Suppressor macrophage treated with lipopolysaccharide for 1 hour (primary cell): ENCODE data around the gene MTIF3.
"Not testable (repeated sequence)": the region's sequence is repeated elsewhere in the genome, so short reads cannot be mapped to it uniquely, and the experiment has no call there.

ENCODE experiments used
- DNase-seq, 3 donors: peaks; one replicate each; pipeline ENCODE4 v3.0.0-alpha.2; 2020 to 2022

Gene MTIF3

DNA sequence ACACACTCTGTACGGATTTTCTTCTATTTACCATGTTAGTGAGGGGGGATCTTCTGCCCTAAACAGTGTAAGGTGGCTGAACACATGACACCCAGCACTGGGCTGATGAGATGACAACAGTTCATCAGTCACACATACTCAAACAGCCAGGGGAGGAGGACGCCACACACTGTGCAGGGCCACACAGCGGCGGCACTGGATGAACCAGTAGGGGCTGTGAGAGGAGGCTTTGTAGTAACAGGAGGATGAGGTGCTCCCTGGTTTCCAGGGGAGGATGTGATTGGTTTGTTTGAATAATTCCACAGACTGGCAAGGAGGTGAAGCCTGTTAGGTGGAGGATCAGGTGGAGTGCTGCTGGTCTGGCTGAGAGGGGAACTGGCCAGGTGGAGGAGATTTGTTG, 42.3 kb downstream of the MTIF3 start:
- no peak for DNase-seq

DNA sequence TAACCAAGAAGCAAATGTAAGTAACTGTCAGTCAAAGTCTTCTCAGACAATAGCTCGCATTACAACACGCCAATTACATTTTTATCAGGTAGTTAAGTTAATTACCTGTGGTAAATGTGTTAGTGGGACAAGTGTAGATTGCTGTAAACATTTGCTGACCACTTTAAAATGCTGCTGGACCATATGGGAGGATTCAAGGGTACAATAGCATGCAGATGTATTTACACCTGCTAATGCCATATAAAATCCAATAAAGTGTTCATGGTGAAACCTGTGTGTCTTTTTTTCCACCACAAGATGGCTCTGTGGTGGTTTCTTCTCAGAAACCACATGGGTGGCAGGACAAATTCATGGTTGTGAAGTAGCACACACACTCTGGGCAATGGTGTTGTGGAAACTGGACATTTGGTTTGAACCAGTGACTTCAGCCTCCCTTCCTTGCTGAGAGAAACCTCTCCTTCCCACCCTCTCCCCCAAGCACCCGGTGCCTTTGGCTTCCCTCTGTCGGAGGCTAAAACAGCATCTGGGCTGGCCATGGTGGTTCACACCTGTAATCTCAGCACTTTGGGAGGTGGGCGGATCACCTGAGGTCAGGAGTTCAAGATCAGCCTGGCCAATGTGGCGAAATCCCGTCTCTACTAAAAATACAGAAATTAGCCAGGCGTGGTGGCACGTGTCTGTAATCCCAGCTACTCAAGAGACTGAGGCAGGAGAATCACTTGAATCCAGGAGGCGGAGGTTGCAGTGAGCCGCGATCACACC, 44.0 kb downstream of the MTIF3 start:
- peak; percentile 60 to 71 (median 62) for DNase-seq

DNA sequence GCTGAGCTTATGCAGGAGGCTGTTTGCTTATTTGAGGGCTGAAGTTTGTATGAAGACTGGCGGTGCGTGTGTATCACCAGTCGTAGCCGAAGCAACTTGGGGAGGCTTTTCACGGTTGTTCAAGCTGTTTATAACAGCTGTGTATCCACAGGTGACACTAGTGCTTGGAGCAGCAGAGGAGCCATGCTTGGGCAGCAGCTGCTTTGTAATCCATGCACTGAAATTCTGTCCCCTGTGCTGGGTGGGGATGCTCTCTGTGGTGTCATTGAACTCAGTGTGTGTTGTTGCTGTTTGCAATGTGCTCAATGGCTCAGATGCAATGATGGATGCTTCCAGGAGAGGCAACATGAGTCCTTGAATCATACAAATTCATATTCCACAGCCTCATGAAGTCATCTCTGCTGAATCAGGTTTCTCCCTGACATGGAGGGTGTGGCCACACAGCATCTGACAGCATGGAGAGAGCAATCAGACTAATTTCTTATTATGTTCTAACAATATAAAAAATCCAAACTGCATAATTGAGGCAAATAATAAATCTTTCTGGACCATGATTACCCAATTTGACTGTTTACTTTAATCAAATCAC, 44.7 kb downstream of the MTIF3 start:
- DNase-seq: peak in 1 of 3 donors; percentile 34

DNA sequence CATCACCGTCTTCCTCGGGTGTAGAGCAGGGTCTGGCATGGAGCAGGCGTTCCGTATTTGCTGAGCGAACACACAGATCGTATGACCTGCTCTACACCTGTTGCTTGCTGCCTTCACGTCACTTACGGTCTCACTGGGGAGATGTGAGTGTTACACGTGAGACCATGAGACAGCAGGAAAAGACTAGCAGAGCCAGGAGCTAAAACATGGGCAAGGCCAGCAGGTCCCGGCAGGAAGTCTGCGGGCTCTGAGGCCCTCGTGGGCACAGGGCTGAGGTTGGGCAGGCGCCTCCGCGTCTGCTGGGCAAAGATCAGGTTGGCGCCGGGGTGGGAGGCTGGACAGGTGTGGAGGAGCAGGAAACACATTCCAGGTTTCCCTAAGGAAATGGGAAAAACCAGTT, 45.7 kb downstream of the MTIF3 start:
- DNase-seq: no peak

DNA sequence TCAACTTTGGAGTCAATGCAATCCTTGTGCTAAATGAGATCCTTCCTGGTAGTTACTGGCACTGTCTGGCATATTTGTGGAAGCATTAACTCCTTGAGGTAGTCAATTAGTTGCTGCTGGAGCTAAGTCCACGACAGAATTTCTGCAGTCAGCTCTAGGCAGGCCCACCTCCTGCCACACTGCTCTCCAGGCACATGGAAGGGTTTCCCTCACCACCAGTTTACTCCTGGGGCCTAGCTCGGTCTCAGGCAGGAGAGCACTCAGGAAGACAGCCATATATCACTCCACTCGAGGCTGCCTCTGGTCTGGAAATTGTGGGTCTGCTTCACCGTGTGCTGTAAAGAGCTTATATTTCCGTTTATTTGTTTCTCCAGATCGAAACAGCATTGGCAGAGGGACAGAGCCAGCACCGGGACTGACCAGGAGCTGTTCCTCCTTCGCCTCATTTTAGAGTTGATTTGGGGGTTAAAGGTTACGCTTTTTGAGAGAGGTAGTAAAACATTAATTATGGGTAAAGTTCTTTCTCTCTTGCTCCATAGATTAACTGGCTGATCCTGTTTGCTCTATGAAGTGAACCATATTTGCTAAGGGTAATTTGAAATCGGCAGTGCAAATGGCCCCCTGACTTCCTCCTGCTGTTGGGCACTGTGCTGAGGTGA, 46.5 kb downstream of the MTIF3 start:
- no peak for DNase-seq

DNA sequence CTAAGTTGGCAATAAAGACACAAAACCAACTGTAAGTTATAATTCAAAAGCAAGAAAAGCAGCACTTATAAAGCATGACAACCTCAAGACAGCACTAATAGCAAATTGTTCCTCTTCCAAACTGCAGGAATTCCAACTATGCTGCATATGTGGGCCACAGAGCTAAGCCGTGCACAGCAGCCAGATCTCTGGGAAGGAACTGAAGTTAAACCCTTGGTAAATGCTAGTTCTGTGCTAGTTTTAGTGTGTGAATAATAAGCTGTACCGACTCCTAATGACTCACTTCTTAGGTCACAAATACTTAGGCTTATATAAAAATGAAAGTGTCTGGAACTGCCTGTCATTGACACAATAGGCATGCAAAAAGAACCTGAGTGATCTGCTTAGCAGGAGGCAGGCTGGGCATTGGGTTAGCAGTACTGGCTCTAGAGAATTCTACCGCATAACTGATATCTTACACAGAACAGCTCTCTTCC, 47.1 kb downstream of the MTIF3 start:
- peak; percentile 12 to 69 (median 38) for DNase-seq

DNA sequence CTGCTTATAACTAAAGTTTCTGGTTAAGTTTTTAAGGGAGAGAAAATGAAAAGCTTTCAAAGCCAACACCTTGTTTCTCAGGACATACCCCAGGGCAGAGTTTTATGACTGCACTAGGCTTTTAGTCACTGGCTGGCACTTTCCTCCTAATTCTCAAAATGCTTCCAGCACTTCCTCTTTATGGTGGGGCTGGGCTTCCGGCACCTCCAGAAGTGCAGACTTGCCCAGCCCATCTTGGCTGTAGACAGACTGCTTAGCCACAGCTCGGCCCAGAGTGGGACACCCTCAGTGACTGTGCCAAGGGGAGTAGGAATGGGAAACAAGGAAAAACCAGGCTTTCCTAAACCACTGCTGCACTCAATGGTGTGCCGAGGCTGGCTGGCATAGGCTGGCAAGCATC, 49.2 kb downstream of the MTIF3 start:
- DNase-seq: peak; percentile 64 to 71 (median 71)

DNA sequence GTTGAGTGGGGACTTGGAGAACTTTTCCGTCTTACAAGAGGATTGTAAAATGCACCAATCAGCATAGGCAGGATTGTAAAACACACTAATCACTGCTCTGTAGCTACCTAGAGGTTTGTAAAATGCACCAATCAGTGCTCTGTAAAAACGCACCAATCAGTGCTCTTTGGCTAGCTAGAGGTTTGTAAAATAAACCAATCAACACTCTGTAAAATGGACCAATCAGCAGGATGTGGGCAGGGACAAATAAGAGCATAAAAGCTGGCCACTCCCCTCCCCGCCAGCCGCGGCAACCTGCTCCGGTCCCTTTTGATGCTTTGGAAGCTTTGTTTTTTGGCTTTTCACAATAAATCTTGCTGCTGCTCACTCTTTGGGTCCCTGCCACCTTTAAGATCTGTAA, 50.0 kb downstream of the MTIF3 start:
- DNase-seq: not testable (repeated sequence)

DNA sequence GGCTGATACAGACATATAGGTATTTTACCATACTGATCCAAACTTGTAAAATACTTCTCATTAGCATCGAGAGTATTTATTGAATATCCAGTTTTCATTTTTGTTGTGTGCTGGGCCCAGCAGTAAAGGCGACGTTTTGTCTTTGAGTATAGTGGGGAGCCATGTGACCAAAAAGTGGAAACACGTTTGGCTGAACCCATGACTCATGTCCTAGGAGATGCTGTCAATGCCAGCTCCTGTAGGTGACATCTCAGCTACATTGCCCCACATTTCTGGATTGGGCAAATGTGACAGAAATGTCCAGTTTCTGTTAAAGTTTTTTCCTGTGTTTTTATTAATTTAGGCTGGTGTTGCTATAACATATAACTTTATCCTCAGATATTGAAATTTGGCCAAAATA, 52.0 kb downstream of the MTIF3 start:
- peak in 2 of 3 donors; percentile 27 to 30 for DNase-seq

DNA sequence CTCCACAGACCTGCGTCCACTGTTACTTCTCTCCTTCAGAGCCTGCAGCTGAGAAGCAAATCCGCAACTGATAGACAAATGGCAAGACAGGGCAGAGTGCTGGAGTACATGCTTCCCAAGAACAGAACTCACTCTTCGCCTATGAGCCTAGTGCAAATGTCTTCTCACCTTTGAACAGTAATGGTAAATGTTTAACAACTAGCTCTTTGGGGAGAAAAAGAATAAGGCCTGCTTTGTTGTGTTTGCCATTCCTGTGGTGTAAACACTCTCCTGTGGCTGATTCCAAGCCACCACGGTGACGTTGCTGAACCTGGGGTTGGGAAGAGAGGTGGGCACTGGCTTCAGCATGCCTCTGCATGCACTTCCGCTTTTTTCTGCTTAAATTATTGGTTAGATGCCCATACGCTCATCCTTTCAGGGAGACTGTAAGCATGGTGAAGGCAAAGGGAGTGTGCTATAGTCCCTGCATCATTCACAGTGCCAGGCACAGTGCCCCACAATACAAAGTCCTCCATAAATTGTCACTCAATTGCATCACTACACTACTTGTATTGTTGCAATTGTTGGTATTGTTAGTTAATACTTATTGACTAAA, 54.0 kb downstream of the MTIF3 start:
- no peak for DNase-seq

DNA sequence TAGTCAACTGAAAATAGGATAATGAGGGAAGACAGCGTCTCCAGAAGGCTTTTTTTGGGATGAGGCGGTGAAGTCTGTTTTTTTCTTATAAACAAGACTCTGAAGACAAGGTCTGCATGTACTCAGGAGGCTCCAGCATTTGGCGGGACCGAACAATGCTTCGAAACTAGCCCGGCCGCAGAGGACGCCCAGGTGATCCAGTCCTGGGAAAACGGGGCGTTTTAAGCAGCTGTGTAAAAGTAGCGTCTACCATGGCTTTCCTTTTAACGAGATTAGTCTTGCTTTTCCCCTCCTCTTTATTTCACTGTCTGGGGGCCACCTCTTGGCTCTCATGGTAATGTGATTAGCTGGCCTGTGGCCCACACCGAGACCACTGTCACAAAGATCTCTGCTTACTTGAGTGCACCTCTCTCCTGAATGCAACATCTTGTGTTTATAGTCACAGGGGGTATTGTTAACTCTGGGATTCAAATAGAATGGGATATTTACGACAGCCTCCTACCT, 55.3 kb downstream of the MTIF3 start:
- no peak for DNase-seq

DNA sequence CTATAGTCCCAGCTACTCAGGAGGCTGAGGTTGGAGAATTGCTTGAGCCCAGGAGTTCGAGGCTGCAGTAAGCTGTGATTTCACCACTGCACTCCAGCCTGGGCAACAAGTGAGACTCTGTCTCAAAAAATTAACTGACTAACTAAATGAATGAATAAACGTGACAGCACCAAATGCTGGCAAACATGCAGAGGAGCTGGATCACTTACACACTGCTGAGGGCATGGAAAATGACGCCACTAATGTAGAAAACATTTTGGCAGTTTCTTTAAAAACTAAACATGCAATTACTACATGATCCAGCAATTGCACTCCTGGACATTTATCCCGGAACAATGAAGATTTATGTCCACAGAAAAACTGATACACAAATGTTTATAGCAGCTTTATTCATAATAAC, 57.3 kb downstream of the MTIF3 start:
- no peak for DNase-seq

DNA sequence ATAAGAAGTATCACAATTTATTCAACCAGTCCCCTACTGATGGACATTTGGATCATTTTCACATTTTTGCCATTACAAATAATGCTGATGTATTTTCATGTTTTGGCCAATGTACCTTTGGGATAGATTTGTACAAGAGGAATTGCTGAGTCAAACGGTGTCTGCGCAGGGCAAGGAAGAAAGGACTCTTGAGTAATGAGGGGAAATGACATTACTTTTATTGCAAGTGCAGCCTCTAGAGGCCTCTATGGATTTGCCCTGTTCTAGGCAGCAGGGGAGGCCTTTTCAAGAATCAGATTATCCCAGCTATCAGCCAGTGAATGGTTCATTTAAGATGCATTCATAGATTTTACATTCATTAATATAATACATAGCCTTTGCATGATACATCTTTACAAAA, 58.9 kb downstream of the MTIF3 start:
- DNase-seq: peak; percentile 18 to 25 (median 23)

DNA sequence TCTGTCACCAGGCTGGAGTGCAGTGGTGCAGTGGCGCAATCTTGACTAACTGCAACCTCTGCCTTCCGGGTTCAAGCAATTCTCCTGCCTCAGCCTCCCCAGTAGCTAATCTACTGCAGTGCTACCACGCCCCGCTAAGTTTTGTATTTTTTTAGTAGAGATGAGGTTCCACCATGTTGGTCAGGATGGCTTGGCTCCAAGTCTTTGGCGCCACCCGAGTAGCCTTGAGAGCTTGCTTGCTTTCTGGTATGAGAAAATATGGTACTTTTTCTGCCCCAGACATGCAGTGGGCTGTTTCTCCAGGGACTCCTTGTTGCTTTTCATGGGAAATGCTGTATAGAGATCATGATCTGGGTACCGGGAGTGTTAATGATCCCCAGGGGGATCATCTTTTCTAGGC, 60.5 kb downstream of the MTIF3 start:
- no peak for DNase-seq

DNA sequence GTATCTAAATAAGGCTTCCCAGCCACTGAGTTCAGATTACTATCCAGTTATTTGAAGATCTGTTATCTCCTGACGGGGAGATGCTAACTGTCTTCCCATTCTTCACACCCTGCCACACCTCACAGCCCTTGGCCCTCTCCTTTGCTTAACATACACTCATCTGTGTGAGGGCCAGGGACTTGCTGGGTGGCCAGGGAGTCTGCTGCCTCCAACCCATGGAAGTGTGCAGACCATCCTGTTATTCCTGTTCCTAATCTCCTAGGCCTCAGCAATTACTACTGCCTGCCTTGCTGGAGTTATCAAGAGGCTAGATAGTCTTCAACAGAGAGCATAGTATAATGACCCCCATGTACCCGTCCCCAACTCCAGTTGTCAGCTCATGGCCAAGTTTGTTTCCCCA, 62.1 kb downstream of the MTIF3 start:
- no peak for DNase-seq
